Activated CD4-positive, alpha-beta T cell treated with anti-CD3 and anti-CD28 coated beads for 4 hours (primary cell): Measurements from ENCODE around the gene CCL28.

ENCODE experiments used
- DNase-seq, 2 donors: peaks; one replicate each; pipeline ENCODE4 v3.0.0-alpha.2; 2020

Gene CCL28

GRCh38 chr5:43354774-43355173, 57.4 kb downstream of the CCL28 start:
- DNase-seq: no peak

GRCh38 chr5:43353668-43354067, 58.5 kb downstream of the CCL28 start:
- DNase-seq: no peak

GRCh38 chr5:43352915-43353314, 59.3 kb downstream of the CCL28 start:
- no peak for DNase-seq

- no peak for DNase-seq
Measured at GRCh38 chr5:43352131-43352530, 60.1 kb downstream of the CCL28 start.

GRCh38 chr5:43348861-43349363, 63.3 kb downstream of the CCL28 start:
- no peak for DNase-seq

GRCh38 chr5:43348207-43348606, 64.0 kb downstream of the CCL28 start:
- no peak for DNase-seq

- DNase-seq: no peak
Measured at GRCh38 chr5:43338862-43339261, 73.3 kb downstream of the CCL28 start.

- DNase-seq: no peak
Measured at GRCh38 chr5:43336159-43336558, 76.0 kb downstream of the CCL28 start.

- no peak for DNase-seq
Measured at GRCh38 chr5:43335681-43336080, 76.5 kb downstream of the CCL28 start.

GRCh38 chr5:43332401-43332800, 79.8 kb downstream of the CCL28 start:
- DNase-seq: no peak
